Head of caudate nucleus (tissue), 42 donors: ENCODE data around the gene SNTB2.
A peak's percentile ranks its signal among the peaks of the same experiment; 100 is the strongest.

Experiments used
- DNase-seq, 42 donors: peaks; one replicate each; pipeline versions ENCODE4 v3.0.0 to v3.0.0-alpha.2; 2020 to 2021; ENCODE audit warnings: mixed read lengths in 7 of 42
- intact Hi-C: fragments of 100-400 bp; cut with DNase I; formaldehyde crosslinking; loops from one replicate; pipeline ENCODE4 v1.15.0; 2022

SNTB2 gene

GRCh38 chr16:69310653-69311532, 123.9 kb downstream of the SNTB2 start, which contains the start of gene VPS4A:
Gene VPS4A, plus strand, starts transcription at chr16:69311350. Its CDS starts 162 bp downstream, at chr16:69311512.
- intact Hi-C loops: loop anchor here (2.0 kb wide), 1 partner anchor 28 kb away; the partner anchor contains the start of genes COG8 and NIP7
- DNase-seq: peak; percentile 93 to 99 (median 98)

GRCh38 chr16:69311533-69312387, 124.8 kb downstream of the SNTB2 start:
- intact Hi-C loops: loop anchor here (2.0 kb wide), 1 partner anchor 27 kb away; the partner anchor contains the start of genes COG8 and NIP7

GRCh38 chr16:69313469-69313868, 126.5 kb downstream of the SNTB2 start:
- intact Hi-C loops: no loop called here
- no peak for DNase-seq

More at GRCh38 chr16:69311533-69312387, 124.8 kb downstream of the SNTB2 start:
- DNase-seq: peak in 9 of 42 donors; percentile 10 to 54 (median 33)

GRCh38 chr16:69314534-69314933, 127.6 kb downstream of the SNTB2 start:
- intact Hi-C loops: no loop called here
- peak in 3 of 42 donors; percentile 12 to 24 (median 22) for DNase-seq

GRCh38 chr16:69315486-69316311, 128.7 kb downstream of the SNTB2 start:
- intact Hi-C loops: no loop called here

GRCh38 chr16:69316595-69317034, 129.7 kb downstream of the SNTB2 start:
- DNase-seq: peak in 3 of 42 donors; percentile 6 to 26 (median 7)
- intact Hi-C loops: no loop called here

More at GRCh38 chr16:69315486-69316311, 128.7 kb downstream of the SNTB2 start:
- peak in 10 of 42 donors; percentile 21 to 65 (median 36) for DNase-seq

- intact Hi-C loops: no loop called here
- peak in 4 of 42 donors; percentile 7 to 26 (median 16) for DNase-seq
These were observed 131.4 kb downstream of the SNTB2 start for GRCh38 chr16:69318177-69318910.

GRCh38 chr16:69318911-69319289, 131.9 kb downstream of the SNTB2 start:
- DNase-seq: peak in 3 of 42 donors; percentile 7 to 30 (median 13)

GRCh38 chr16:69319381-69319780, 132.4 kb downstream of the SNTB2 start:
- peak in 3 of 42 donors; percentile 9 to 23 (median 12) for DNase-seq
- intact Hi-C loops: no loop called here

More at GRCh38 chr16:69318911-69319289, 131.9 kb downstream of the SNTB2 start:
- intact Hi-C loops: no loop called here

GRCh38 chr16:69319826-69320739, 133.1 kb downstream of the SNTB2 start:
- intact Hi-C loops: no loop called here
- DNase-seq: peak in 3 of 42 donors; percentile 25 to 36 (median 29)

- peak in 4 of 42 donors; percentile 7 to 35 (median 22) for DNase-seq
These were observed 133.7 kb downstream of the SNTB2 start for GRCh38 chr16:69320740-69321073.

GRCh38 chr16:69321080-69321479, 134.1 kb downstream of the SNTB2 start:
- intact Hi-C loops: no loop called here
- peak in 3 of 42 donors; percentile 2 to 39 (median 15) for DNase-seq

More at GRCh38 chr16:69320740-69321073, 133.7 kb downstream of the SNTB2 start:
- intact Hi-C loops: no loop called here

- peak in 4 of 42 donors; percentile 3 to 15 (median 10) for DNase-seq
- intact Hi-C loops: no loop called here
These were observed 135.4 kb downstream of the SNTB2 start for GRCh38 chr16:69322343-69322742.

- intact Hi-C loops: no loop called here
- DNase-seq: peak in 3 of 42 donors; percentile 2 to 29 (median 25)
These were observed 136.5 kb downstream of the SNTB2 start for GRCh38 chr16:69323415-69323814.

GRCh38 chr16:69324013-69324531, 137.1 kb downstream of the SNTB2 start:
- intact Hi-C loops: no loop called here

GRCh38 chr16:69324585-69325253, 137.8 kb downstream of the SNTB2 start:
- intact Hi-C loops: no loop called here
- peak in 3 of 42 donors; percentile 8 to 31 (median 22) for DNase-seq

More at GRCh38 chr16:69324013-69324531, 137.1 kb downstream of the SNTB2 start:
- peak in 31 of 42 donors; percentile 24 to 73 (median 53) for DNase-seq
